Lower leg skin (tissue), 4 donors: ENCODE measurements around the gene SMAD5. TPM values are rescaled to one million over a fixed set of nuclear protein-coding genes. Genes with fewer than 3 reads are reported as not detected.

Source experiments
- DNase-seq, 2 donors: peaks; one replicate each; pipeline ENCODE4 v3.0.0-alpha.2; 2019; ENCODE audit warnings: low spot score in 2 of 2
- H3K4me3 ChIP-seq: fragments of 200-600 bp; sonication (generic); 2 replicates; pipeline ENCODE4 v1.5.1; 2017; ENCODE audit warnings: mild to moderate bottlenecking, low read depth; ENCODE audit not compliant: poor library complexity, severe bottlenecking
- CTCF ChIP-seq, 3 donors: fragments of 450-650 bp; IDR thresholded peaks; one replicate each; pipeline ENCODE4 v1.5.1; 2016; ENCODE audit warnings: antibody characterized with exemption in 3 of 3, mild to moderate bottlenecking in 3 of 3, moderate library complexity in 2 of 3
- POLR2A ChIP-seq, 2 donors: fragments of 450-650 bp; IDR thresholded peaks; one replicate each; pipeline ENCODE4 v1.6.1; 2016 to 2017; ENCODE audit warnings: antibody characterized with exemption in 2 of 2, mild to moderate bottlenecking in 1 of 2, moderate library complexity in 1 of 2
- WGBS, 2 donors: methylation state at CpG; one replicate each; pipeline ENCODE4 v1.1.5; 2018; 5-methylcytosine and 5-hydroxymethylcytosine counted together
- intact Hi-C: fragments of 100-400 bp; cut with DNase I; formaldehyde crosslinking; loops from one replicate; pipeline ENCODE4 v1.15.0; 2023; ENCODE audit warnings: low total_unique reads
- total RNA-seq, 4 donors: library from RNA; depleted of rRNA; stranded (reverse); fragments of >200 nt; gene quantifications; one replicate each; pipeline ENCODE4 v1.1.0, GENCODE V29; 2016

SMAD5 gene
- total RNA-seq, 4 donors from 2014 or later, result 43.3 to 102 (median 65.1) TPM

GRCh38 chr5:136205061-136205702 lies 72.5 kb downstream of the SMAD5 start:
- 93 to 95% methylated on average over 8 of the region's 8 CpGs for WGBS, 2 donors
- no peak overlapping the region for H3K4me3 ChIP-seq
- intact Hi-C loops, result loop anchor here (5.0 to 10.0 kb wide), 2 partner anchors 260 to 323 kb away; no protein-coding TSS in a partner anchor
- TF ChIP-seq POLR2A (IDR thresholded peaks at IDR 0.05) (no peak), CTCF (IDR thresholded peaks at IDR 0.05) (no peak)
- no peak for DNase-seq

DNA sequence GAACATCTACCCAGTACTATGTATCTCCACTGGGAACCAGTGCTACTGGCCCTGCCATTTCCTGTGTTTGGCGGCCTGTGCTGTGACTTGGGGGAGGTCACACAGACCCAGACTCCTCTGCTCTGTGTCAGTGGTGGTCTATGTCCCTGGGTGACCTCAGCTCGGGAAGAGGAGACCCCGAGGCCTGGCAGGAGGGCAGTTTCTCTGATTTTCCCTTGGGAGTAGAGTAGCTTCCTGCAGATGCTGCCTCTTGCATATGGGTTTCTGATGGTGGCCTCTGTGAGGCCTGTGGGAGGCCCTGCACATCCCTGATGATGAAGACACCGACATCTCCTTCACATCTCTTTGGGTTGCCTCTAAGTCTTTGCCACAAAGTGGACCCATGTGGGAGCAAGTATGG lies 73.3 kb downstream of the SMAD5 start:
- peak in 1 of 2 donors; percentile 46 for DNase-seq
- TF ChIP-seq CTCF (IDR thresholded peaks at IDR 0.05) (no peak), POLR2A (IDR thresholded peaks at IDR 0.05) (no peak)
- no peak overlapping the region for H3K4me3 ChIP-seq
- WGBS, 2 donors, result 92 to 94% methylated on average over 4 of the region's 4 CpGs
- intact Hi-C loops, result loop anchor here (5.0 to 10.0 kb wide), 2 partner anchors 261 to 324 kb away; no protein-coding TSS in a partner anchor

- H3K4me3 ChIP-seq, result no peak overlapping the region
- intact Hi-C loops, result loop anchor here (5.0 to 10.0 kb wide), 2 partner anchors 262 to 324 kb away; no protein-coding TSS in a partner anchor
- peak in 1 of 2 donors; percentile 32 for DNase-seq
- WGBS, 2 donors, result 80 to 90% methylated on average over 5 of the region's 5 CpGs
- TF ChIP-seq CTCF (IDR thresholded peaks at IDR 0.05) (no peak), POLR2A (IDR thresholded peaks at IDR 0.05) (no peak)
Observed at GRCh38 chr5:136206361-136206760, 73.7 kb downstream of the SMAD5 start.

DNA sequence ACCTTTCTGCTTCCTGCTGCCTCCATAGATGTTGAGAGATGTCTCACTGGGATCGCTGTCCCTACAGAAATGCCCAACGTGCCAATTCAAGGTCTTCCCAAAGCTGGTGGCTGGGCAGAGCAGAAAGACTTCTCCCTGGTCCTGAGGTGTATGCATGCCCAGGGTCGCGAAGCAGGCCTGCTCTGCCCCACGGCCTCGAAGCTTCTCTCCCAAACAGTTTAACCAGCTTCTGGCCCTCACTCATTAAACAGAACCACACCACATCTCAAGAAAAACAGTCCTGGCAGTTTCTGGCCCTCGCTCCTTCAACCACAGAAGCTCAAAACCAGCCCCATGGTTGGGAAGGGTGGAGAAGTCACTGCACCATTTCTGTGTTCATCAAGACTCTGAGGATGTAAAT lies 75.0 kb downstream of the SMAD5 start:
- intact Hi-C loops, result loop anchor here (5.0 to 10.0 kb wide), 2 partner anchors 263 to 325 kb away; no protein-coding TSS in a partner anchor
- TF ChIP-seq POLR2A (IDR thresholded peaks at IDR 0.05), result no peak
- no peak for TF ChIP-seq CTCF (IDR thresholded peaks at IDR 0.05)
- H3K4me3 ChIP-seq, result no peak overlapping the region
- DNase-seq, result peak in 1 of 2 donors; percentile 60
- WGBS, 2 donors, result 93 to 95% methylated on average over 7 of the region's 7 CpGs

DNA sequence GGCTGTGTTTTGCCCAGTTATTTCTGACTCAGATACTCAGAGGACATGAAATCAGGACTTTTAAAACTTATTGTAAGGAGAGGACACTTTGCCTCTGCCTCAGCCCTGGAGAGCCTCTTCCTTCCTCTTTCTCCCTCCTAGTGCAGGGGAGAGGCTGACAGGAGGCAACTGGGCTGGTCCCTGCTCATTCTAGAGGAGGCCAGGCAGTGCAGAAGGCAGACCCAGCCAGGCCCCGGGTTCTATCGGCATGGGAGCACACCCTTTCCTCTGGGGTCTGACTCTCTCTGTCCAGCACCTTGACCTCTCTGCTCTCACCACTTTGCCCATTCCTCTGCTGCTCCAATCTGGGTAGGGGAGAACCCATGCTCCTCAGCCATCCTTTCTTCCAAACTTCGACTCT lies 76.3 kb downstream of the SMAD5 start:
- TF ChIP-seq CTCF (IDR thresholded peaks at IDR 0.05), result no peak
- no peak for TF ChIP-seq POLR2A (IDR thresholded peaks at IDR 0.05)
- 70 to 79% methylated on average over 3 of the region's 3 CpGs for WGBS, 2 donors
- intact Hi-C loops, result loop anchor here (5.0 to 10.0 kb wide), 2 partner anchors 264 to 327 kb away; no protein-coding TSS in a partner anchor
- H3K4me3 ChIP-seq, result no peak overlapping the region
- DNase-seq, result peak in 1 of 2 donors; percentile 50
